HG02884 (cell line): ENCODE results near the gene VAMP1.
"Not testable (repeated sequence)": the region's sequence is repeated elsewhere in the genome, so short reads cannot be mapped to it uniquely, and the experiment has no call there.

Experiments used
- ATAC-seq: cut with Tn5 transposase; IDR thresholded peaks from one replicate; pipeline ENCODE4 v1.9.1; 2021; ENCODE audit warnings: mild to moderate bottlenecking, moderate library complexity; ENCODE audit not compliant: unreplicated experiment

Gene VAMP1, protein sequence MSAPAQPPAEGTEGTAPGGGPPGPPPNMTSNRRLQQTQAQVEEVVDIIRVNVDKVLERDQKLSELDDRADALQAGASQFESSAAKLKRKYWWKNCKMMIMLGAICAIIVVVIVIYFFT

DNA sequence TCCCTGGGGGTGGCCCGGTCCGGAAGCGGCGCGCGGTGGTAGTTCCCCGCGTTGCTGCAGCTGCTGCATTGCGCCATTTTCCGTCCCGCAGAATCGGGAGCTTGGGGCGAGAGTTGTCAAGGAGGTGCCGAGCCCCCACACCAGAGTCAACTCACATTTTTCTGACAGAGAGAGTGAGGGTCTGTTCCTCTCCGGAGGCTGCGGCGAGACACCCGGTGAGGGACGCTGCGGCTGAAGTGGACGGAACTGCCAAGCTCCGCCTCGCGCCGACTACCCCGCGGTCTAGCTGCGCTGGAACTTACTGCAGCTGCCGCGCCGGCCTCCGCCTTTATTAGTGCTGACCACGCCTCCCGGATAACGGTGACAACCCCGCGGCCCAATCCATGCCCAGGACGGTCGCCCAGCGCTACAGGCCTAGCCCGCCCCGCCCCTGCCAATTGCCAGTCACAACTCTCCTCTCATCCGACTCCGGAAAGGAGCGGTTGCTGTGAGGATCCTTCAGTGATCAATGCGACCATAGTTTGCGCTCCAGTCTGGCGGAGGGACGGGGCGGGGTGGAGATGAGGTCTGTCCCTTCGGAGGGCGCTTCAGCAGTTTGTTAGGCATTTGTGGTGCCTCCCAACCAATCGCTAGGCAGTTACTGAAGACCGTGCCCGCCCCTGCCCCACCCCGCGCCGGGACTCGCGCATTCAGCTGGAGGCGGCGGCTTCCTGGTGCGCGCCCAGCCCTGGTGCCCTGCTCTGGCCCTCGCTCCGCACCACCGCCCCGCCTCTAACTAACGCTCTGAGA lies at the start of gene VAMP1:
TSS of gene VAMP1 (minus strand) at position 303 of the 789 bp plus-strand sequence. CDS start at position 157, 146 bp downstream.
- peak; percentile 88 for ATAC-seq

DNA sequence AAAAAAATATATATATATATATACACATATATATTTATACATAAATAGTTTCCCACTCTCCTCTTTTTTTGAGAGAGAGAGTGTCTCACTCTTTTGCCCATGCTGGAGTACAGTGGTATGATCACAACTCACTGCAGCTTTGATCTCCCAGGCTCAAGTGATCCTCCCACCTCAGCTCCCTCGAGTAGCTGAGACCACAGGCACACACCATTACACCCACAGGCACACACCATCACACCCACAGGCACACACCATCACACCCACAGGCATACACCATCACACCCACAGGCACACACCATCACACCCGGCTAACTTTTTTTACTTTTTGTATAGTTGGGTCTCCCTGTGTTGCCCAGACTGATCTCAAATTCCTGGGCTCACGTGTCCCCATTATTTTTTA lies 49.7 kb upstream of the VAMP1 start:
- ATAC-seq, result no peak

DNA sequence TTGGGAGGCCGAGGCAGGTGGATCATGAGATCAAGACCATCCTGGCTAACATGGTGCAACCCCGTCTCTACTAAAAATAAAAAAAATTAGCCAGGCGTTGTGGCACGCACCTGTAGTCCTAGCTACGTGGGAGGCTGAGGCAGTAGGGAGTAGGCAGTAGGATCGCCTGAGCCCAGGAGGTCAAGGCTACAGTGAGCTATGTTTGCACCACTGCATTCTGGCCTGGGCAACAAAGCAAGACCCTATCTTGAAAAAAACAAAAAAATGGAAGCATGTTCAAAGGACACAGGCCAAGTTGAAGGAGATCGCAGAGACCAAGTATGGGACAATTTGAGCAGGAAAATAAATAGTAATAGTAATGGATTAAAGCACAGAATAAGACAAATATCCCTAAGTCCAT lies 37.6 kb upstream of the VAMP1 start:
- ATAC-seq, result no peak

DNA sequence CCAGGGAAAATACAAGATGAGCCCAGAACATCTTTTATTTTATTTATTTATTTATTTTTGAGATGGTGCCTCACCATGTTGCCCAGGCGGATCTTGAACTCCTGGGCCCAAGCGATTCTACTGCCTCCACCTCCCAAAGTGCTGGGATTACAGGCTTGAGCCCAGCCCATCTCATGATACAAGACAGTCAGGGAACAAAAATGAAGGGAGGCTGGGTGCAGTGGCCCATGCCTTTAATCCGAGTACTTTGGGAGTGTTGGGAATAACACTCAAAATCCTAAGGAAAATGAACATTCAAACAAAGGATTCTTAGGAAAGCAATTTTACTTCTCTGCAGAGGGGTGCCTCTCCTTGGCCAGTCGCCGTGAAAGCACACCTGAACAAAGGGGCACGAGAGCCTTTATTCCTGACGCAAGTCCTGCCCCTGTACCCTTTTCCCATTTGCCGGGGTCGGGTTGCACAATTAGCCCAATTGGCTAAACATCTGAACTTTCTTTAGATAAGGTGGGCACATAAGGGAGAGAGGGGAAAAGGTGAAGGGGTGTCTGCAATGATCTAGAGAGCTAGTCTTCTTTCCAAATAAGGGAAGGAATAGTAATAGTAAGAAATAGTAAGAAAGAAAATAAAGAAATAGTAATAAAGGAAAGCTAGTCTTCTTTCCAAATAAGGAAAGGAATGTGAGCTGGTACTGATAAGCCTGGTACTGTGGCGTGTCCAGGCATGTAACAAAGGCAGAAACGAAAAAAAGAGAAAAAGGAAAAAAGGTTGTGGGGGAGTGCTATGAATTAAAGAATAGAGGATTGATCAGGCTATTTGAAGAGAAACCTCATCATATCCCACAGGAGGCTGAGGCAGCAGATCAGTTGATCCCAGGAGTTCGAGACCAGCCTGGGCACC lies 36.9 kb upstream of the VAMP1 start:
- ATAC-seq, result no peak

DNA sequence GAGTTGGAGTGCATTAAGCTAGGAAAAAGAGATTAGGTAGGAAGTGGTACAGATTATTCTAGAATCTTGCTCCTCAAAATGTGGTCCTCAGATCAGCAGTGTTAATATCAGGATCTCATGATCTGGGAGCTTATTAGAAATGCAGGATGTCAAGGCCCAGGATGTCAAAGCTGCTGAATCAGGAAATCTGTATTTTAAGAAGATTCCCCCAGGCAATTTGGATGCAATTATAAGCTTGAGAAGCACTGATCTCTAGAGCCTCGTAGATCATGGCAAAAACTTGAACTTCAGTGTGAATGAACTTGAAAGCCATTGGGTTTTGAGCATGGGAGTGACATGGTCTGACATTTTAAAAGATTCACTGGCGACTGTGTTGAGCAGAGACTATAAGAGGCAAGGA lies 30.0 kb upstream of the VAMP1 start:
- no peak for ATAC-seq

DNA sequence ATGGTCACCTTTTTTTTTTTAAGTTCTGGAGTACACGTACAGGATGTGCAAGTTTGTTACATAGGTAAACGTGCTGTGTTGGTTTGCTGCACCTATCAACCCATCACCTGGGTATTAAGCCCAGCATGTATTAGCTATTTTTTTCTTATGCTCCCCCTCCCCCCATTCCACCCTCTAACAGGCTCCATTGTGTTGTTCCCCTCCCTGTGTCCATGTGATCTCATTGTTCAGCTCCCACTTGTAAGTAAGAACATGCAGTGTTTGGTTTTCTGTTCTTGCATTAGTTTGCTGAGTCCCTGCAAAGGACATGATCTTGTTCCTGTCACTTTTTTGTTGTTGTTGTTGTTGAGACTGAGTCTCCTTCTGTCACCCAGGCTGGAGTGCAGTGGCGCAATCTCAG lies 26.8 kb upstream of the VAMP1 start:
- ATAC-seq, result not testable (repeated sequence)

DNA sequence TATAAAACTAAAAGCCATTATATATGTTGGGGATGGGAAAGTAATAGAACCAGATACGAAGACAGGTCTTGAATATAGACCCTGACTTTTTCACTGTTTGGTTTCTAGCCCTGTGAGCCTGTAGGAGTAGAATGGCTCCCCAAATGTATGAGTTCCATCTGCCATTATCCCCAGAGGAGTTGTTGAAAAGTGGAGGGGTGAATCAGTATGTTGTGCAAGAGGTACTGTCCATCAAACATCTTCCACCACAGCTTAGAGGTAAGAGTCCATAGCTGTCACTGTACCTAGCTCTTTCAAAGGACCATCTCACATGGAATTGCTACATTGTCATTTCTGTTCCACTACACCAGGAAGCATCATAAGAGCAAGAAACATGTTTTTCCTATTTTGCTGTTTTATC lies 24.5 kb upstream of the VAMP1 start:
- no peak for ATAC-seq

DNA sequence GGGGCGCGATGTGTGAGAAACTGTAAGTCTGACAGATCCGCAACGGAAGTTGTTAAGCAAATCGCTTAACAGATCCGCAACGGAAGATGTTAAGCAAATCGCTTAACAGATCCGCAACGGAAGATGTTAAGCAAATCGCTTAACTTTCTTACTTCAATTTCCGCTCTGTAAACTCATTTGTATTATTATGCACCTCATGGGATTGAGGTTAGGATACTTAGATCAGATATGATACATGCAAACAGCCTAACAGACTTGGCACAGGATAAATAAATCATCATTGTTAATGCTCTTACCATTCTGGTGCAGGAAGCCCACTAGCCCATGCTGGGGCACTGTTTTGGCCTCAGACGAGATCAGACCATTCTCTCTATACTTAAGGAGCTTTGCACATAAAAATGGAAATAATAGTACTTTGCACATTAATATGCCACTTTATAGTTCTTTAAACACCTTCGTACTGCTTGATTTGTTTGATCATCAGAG lies 23.8 kb upstream of the VAMP1 start:
- ATAC-seq, result peak; percentile 16

DNA sequence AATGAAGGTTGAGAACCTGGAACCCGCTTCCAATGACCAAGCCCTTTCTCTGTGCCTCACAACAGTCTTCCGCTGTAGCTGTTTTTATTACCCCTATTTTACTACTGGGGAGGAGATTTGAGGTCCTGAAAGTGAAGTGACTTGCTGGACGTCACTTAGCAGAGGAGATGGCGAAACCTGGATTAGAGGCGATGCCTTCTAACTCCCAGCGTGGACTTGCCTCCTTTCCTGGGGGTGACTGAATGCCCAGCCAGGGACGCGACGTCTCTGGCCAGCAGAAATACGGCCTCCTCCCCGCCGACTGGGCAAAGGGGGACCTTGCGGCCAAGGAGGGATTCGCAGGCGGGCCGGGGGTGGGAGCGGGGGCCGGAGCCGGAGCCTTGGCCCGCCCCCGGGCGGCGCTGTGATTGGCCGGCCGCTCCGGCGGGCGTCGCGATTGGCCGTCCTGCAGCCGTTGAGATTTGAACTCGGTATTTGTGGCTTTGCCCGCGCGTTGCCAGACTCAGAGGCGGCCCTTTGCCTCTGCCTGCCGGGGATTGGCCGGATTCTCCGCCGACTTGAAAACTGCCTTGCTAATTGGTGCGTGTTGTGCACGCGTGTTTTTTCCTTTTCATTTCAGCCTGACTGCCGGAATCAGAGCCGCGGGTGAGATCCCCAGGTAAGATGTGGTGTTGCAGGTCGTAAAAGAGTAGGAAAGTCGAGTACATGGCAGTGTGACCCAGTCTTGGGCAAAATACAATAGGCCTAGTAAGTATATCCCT lies 23.2 kb upstream of the VAMP1 start, which contains the start of gene NCAPD2:
TSS of gene NCAPD2 (plus strand) at position 606 of the 761 bp plus-strand sequence. CDS start 997 bp downstream, outside the sequence.
- ATAC-seq, result peak; percentile 85

DNA sequence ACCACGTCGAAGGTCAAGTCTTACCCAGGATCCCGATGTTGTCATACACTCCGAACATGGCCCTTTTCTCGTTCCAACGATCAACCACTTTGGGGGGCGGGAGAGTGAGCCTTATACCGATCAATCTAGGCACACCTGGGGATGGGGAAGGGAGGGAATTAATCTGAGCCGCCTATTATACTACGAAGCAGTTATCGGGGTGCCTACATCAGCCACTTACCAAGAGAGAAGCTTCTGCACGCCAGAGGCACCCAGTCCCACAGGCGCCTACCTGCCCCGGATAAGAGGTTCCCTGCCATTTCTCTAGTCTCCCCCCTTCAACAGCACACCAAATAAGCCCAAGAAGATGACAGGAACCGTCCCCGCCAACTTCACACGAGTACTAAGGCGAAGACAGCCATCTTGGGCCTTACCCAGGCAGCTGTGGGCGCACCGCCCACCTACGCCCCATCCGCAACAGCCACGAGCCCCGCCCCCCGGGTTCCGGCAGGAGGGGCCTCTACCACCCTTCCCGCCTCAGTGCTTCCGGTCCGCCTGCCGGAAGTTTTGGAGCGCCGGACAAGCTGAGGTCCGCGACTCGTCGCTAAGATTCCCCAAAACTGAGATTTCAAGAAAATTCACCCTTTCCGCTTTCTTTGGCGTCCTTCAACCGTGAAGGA lies 22.5 kb upstream of the VAMP1 start, which contains the start of gene MRPL51:
TSS of gene MRPL51 (minus strand) at position 425 of the 659 bp plus-strand sequence. CDS start at position 299, 126 bp downstream.
- peak; percentile 57 for ATAC-seq

DNA sequence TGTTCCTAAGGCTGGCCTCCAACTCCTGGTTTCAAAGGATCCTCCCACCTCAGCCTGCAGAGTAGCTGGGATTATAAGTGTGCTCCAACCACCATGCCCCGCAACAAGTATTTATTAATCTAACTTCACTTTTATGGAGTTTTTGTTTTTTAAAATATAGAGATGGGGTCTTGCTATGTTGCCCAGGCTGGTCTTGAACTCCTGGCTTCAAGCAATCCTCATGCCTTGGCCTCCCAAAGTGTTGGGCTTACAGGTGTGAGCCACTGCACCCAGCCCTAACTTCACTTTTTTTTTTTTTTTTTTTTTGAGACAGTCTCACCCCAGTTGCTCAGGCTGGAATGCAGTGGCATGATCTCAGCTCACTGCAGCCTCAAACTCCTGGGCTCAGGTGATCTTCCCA lies 20.2 kb upstream of the VAMP1 start:
- not testable (repeated sequence) for ATAC-seq

DNA sequence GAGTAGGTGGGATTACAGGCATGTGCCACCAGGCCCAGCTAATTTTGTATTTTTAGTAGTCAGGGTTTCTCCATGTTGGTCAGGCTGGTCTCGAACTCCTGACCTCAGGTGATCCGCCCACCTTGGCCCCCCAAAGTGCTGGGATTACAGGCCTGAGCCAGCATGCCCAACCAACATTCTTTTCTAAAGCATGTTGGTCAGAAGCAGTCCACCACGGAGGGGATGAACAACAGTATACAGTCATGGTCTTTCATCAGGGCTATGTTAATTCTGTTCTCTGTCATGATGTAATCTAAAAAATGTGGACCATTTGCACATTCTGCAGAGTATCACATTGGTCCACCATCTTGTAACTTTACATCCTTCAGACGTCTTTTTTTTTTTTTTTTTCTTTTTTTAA lies 19.0 kb upstream of the VAMP1 start:
- ATAC-seq, result no peak

DNA sequence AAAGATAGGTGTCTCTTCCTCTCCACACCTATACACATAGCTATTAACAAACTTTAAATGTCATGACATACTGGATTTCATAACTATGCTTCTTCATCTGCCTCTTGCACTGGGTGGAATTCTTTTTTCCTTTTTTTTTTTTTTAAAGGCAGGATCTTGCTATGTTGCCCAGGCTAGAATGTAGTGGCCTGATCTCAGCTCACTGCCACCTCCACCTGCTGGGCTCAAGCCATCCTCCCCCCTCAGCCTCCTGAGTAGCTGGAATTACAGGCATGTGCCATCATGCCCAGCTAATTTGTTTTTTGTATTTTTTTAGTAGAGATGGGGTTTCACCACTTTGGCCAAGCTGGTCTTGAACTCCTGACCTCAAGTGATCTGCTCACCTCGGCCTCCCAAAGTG lies 17.8 kb upstream of the VAMP1 start:
- ATAC-seq, result no peak

DNA sequence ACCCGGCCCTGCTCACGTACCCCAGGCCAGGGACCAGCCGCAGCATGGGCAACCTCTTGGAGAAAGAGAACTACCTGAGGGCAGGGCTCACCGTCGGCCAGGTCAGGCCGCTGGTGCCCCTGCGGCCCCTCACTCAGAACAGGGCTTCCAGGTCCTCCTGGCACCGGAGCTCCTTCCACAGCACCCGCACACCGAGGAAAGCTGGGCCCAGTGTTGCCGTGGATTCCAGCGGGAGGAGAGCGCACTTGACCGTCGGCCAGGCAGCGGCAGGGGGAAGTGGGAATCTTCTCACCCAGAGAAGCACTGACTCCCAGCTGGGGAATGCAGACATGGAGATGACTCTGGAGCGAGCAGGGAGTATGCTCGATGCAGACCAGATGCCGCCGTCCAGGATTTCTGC lies 7.9 kb upstream of the VAMP1 start:
- no peak for ATAC-seq

DNA sequence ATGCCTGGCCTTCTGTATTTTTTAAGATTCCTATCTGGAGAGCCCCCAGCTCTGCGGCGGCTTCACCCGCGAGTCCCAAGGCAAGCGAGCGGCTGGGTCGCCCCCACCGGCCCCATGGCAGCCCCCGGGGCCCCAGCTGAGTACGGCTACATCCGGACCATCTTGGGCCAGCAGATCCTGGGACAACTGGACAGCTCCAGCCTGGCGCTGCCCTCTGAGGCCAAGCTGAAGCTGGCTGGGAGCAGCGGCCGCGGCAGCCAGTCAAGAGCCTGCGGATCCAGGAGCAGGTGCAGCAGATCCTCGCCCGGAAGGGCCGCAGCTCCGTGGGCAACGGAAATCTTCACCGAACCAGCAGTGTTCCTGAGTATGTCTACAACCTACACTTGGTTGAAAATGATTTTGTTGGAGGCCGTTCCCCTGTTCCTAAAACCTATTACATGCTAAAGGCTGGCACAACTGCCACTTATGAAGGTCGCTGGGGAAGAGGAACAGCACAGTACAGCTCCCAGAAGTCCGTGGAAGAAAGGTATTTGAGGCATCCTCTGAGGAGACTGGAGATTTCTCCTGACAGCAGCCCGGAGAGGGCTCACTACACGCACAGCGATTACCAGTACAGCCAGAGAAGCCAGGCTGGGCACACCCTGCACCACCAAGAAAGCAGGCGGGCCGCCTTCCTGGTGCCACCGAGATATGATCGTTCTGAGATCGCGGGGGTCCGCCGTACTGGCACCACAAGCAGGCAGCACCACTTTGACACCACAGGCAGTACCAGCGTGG lies 7.3 kb upstream of the VAMP1 start:
- not testable (repeated sequence) for ATAC-seq

DNA sequence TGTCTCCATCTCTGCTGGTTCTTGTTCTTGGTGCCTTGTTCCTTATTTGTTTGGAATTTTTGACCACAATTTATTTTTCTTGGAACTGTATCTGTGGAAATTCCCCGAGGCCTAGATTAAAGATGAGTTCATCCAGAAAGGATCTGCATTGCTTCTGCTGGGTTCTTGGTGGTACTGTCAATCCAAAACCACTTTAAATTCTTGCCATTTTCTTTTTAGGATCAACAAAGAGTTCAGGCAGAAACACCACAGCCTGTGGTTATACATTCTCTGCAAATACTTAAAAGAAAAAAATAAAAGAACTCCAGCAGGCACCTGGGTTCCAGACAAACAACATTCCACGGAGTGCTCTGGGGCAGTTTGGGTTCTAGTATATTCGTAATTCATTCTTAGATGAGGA lies 6.0 kb upstream of the VAMP1 start:
- ATAC-seq, result no peak

DNA sequence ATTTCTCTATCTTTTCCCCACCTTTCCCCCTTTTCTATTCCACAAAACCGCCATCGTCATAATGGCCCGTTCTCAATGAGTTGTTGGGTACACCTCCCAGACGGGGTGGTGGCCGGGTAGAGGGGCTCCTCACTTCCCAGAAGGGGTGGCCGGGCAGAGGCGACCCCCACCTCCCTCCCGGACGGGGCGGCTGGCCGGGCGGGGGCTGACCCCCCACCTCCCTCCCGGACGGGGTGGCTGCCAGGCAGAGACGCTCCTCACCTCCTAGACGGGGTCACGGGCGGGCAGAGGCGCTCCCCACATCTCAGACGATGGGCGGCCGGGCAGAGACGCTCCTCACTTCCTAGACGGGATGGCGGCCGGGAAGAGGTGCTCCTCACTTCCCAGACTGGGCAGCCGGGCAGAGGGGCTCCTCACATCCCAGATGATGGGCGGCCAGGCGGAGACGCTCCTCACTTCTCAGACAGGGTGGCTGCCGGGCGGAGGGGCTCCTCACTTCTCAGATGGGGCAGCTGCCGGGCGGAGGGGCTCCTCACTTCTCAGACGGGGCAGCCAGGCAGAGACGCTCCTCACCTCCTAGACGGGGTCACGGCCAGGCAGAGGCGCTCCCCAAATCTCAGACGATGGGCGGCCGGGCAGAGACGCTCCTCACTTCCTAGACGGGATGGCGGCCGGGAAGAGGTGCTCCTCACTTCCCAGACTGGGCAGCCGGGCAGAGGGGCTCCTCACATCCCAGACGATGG lies 4.9 kb upstream of the VAMP1 start:
- not testable (repeated sequence) for ATAC-seq

DNA sequence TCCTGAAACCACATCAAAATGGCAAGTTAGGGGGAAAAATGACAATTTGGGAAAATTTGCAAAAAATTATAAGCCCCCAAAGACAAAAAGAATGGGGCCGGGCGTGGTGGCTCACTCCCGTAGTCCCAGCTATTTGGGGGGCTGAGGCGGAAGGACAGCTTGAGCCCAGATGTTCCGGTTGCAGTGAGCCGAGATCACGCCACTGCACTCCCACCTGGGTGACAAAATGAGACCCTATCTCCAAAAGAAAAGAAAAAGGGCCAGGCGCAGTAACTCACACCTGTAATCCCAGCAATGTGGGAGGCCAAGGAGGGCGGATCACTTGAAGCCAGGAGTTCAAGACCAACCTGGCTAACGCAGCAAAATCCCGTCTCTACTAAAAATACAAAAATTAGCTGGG lies 2.0 kb upstream of the VAMP1 start:
- ATAC-seq, result no peak

DNA sequence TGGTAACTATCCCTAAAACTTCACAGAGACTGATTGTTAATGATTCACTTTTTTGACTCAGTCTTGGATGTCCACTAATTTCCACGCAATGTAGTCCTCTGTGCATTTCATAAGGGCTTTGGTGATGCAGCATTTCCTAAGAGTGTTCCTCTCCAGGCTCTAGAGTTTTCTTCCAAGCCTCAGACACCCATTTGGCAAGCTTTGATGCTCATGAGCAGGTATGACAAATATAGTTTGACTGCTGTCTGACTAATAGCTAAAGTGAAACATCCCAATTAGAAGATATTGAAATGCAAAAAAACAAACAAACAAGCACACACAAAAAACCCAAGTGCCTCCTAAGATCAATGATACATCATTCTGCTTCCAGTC lies 1.5 kb upstream of the VAMP1 start:
- ATAC-seq, result no peak
